AML-193 (cell line): Measurements from ENCODE around the gene WNK1.

Experiments used
- DNase-seq, 2 experiments: peaks; one replicate each; lab custom pipeline; 2025; lab: John Stamatoyannopoulos, UW

The WNK1 gene

GRCh38 chr12:863285-863684, 110.9 kb downstream of the WNK1 start:
- no peak for DNase-seq

GRCh38 chr12:865614-866013, 113.2 kb downstream of the WNK1 start:
- no peak for DNase-seq

GRCh38 chr12:867905-868304, 115.5 kb downstream of the WNK1 start:
- DNase-seq = no peak

GRCh38 chr12:868722-869121, 116.3 kb downstream of the WNK1 start:
- no peak for DNase-seq

GRCh38 chr12:870378-870777, 118.0 kb downstream of the WNK1 start:
- no peak for DNase-seq

GRCh38 chr12:873954-874353, 121.6 kb downstream of the WNK1 start:
- DNase-seq = no peak

- DNase-seq = no peak
Observed at GRCh38 chr12:879641-880040, 127.3 kb downstream of the WNK1 start.

GRCh38 chr12:880656-881055, 128.3 kb downstream of the WNK1 start:
- DNase-seq = no peak

- no peak for DNase-seq
Observed at GRCh38 chr12:884746-885414, 132.5 kb downstream of the WNK1 start.

GRCh38 chr12:885701-886100, 133.3 kb downstream of the WNK1 start:
- DNase-seq = no peak

GRCh38 chr12:886206-886605, 133.8 kb downstream of the WNK1 start:
- DNase-seq = no peak

GRCh38 chr12:894226-894625, 141.8 kb downstream of the WNK1 start:
- no peak for DNase-seq

GRCh38 chr12:896031-896430, 143.7 kb downstream of the WNK1 start:
- no peak for DNase-seq

GRCh38 chr12:897386-897785, 145.0 kb downstream of the WNK1 start:
- DNase-seq = no peak

GRCh38 chr12:902581-902980, 150.2 kb downstream of the WNK1 start:
- DNase-seq = no peak

- DNase-seq = no peak
Observed at GRCh38 chr12:903055-903454, 150.7 kb downstream of the WNK1 start.

- no peak for DNase-seq
Observed at GRCh38 chr12:904010-904414, 151.6 kb downstream of the WNK1 start.

GRCh38 chr12:905261-906031, 153.1 kb downstream of the WNK1 start:
- DNase-seq = no peak

- no peak for DNase-seq
Observed at GRCh38 chr12:906062-906585, 153.7 kb downstream of the WNK1 start.

- DNase-seq = no peak
Observed at GRCh38 chr12:907413-908185, 155.2 kb downstream of the WNK1 start.

- DNase-seq = no peak
Observed at GRCh38 chr12:909861-910260, 157.5 kb downstream of the WNK1 start.

GRCh38 chr12:910416-910815, 158.0 kb downstream of the WNK1 start:
- DNase-seq = no peak
